ENCODE measurements around the gene HOXD4.
A peak's percentile ranks its signal among the peaks of the same experiment; 100 is the strongest.

Gene HOXD4

GRCh38 chr2:176127774-176128072 is 23.6 kb upstream of the HOXD4 start:
- DNase-seq = no peak

GRCh38 chr2:176128172-176128981 is 23.0 kb upstream of the HOXD4 start:
- DNase-seq = peak; percentile 58

GRCh38 chr2:176128982-176129796 is 22.2 kb upstream of the HOXD4 start, which contains the start of gene HOXD8:
TSS of gene HOXD8 (plus strand) at chr2:176129705. CDS start at chr2:176130367, 662 bp downstream.
- DNase-seq = peak; percentile 91

GRCh38 chr2:176129813-176130146 is 21.6 kb upstream of the HOXD4 start:
- DNase-seq = no peak

GRCh38 chr2:176130147-176130956 is 21.0 kb upstream of the HOXD4 start:
- DNase-seq = peak; percentile 97

- no peak for DNase-seq
Observed at GRCh38 chr2:176130957-176131847, 20.1 kb upstream of the HOXD4 start.

GRCh38 chr2:176131848-176132158 is 19.5 kb upstream of the HOXD4 start:
- DNase-seq = no peak

- peak; percentile 85 for DNase-seq
Observed at GRCh38 chr2:176132205-176133171, 18.9 kb upstream of the HOXD4 start.

GRCh38 chr2:176133389-176133788 is 18.0 kb upstream of the HOXD4 start:
- DNase-seq = no peak

- no peak for DNase-seq
Observed at GRCh38 chr2:176134035-176134434, 17.3 kb upstream of the HOXD4 start.

GRCh38 chr2:176135035-176135440 is 16.3 kb upstream of the HOXD4 start:
- DNase-seq = peak; percentile 90

- DNase-seq = peak; percentile 81
Observed at GRCh38 chr2:176136374-176137251, 14.7 kb upstream of the HOXD4 start.

GRCh38 chr2:176137252-176137580 is 14.1 kb upstream of the HOXD4 start:
- DNase-seq = no peak

GRCh38 chr2:176137906-176138305 is 13.4 kb upstream of the HOXD4 start:
- no peak for DNase-seq

- DNase-seq = no peak
Observed at GRCh38 chr2:176138526-176138922, 12.8 kb upstream of the HOXD4 start.

- DNase-seq = no peak
Observed at GRCh38 chr2:176138923-176139660, 12.3 kb upstream of the HOXD4 start.

GRCh38 chr2:176139661-176140512 is 11.5 kb upstream of the HOXD4 start:
- peak; percentile 86 for DNase-seq

- peak; percentile 83 for DNase-seq
Observed at GRCh38 chr2:176140513-176141317, 10.6 kb upstream of the HOXD4 start.

All from fibroblast of upper back skin (primary cell).